ENCODE measurements around the gene CCL16.
"Not testable (repeated sequence)": the region's sequence is repeated elsewhere in the genome, so short reads cannot be mapped to it uniquely, and the experiment has no call there.

The CCL16 gene

GRCh38 chr17:35943537-35943936, 37.8 kb downstream of the CCL16 start, which contains the start of gene LYZL6:
Gene LYZL6, minus strand, starts transcription at chr17:35943713. Its CDS starts 4,357 bp downstream, at chr17:35939356.
- TF ChIP-seq CTCF (conservative IDR thresholded peaks at IDR 0.05; ENCODE audit: low read depth, low read length): no peak
- no peak within 1 kb of the TSS for H3K4me3 ChIP-seq (ENCODE audit: low read length)
- DNase-seq (ENCODE audit: low read depth): no peak

- TF ChIP-seq CTCF (conservative IDR thresholded peaks at IDR 0.05; ENCODE audit: low read depth, low read length): no peak
- H3K4me3 ChIP-seq (ENCODE audit: low read length): no peak overlapping the region
- DNase-seq (ENCODE audit: low read depth): no peak
These were observed 38.6 kb downstream of the CCL16 start for GRCh38 chr17:35942588-35943186.

GRCh38 chr17:35938492-35938891, 42.8 kb downstream of the CCL16 start:
- H3K4me3 ChIP-seq (ENCODE audit: low read length); DNase-seq (ENCODE audit: low read depth): not testable (repeated sequence)

- H3K4me3 ChIP-seq (ENCODE audit: low read length): no peak overlapping the region
- no peak for DNase-seq (ENCODE audit: low read depth)
- TF ChIP-seq CTCF (conservative IDR thresholded peaks at IDR 0.05; ENCODE audit: low read depth, low read length): no peak
These were observed 45.2 kb downstream of the CCL16 start for GRCh38 chr17:35936063-35936462.

- no peak for TF ChIP-seq CTCF (conservative IDR thresholded peaks at IDR 0.05; ENCODE audit: low read depth, low read length)
- no peak for DNase-seq (ENCODE audit: low read depth)
- H3K4me3 ChIP-seq (ENCODE audit: low read length): no peak overlapping the region
These were observed 46.5 kb downstream of the CCL16 start for GRCh38 chr17:35934760-35935159.

- TF ChIP-seq CTCF (conservative IDR thresholded peaks at IDR 0.05; ENCODE audit: low read depth, low read length): no peak
- no peak for DNase-seq (ENCODE audit: low read depth)
These were observed 48.7 kb downstream of the CCL16 start for GRCh38 chr17:35932586-35932985.

GRCh38 chr17:35931794-35932425, 49.4 kb downstream of the CCL16 start:
- DNase-seq (ENCODE audit: low read depth): no peak
- no peak for TF ChIP-seq CTCF (conservative IDR thresholded peaks at IDR 0.05; ENCODE audit: low read depth, low read length)
- no peak overlapping the region for H3K4me3 ChIP-seq (ENCODE audit: low read length)

More at GRCh38 chr17:35932586-35932985, 48.7 kb downstream of the CCL16 start:
- no peak overlapping the region for H3K4me3 ChIP-seq (ENCODE audit: low read length)
